ENCODE data around the gene EPB41L5.
"Not testable (repeated sequence)": the region's sequence is repeated elsewhere in the genome, so short reads cannot be mapped to it uniquely, and the experiment has no call there.

- not testable (repeated sequence) for TF ChIP-seq CTCF (IDR thresholded peaks at IDR 0.05); ZFX (IDR thresholded peaks at IDR 0.05; ENCODE audit: borderline replicate concordance)
Observed at GRCh38 chr2:120121337-120121736, 108.5 kb downstream of the EPB41L5 start.

Data from 22Rv1 (cell line).